Esophagus muscularis mucosa (tissue), 4 donors: ENCODE measurements around the gene PGAP3.

Experiments
- CTCF ChIP-seq, 3 experiments: fragments of 200-600 bp in 2 of 3; fragments of 450-650 bp in 1 of 3; sonication (generic) in 2 of 3; IDR thresholded peaks; one replicate each; pipeline ENCODE4 v1.5.1; 2017 to 2019; ENCODE audit warnings: antibody characterized with exemption in 3 of 3, mild to moderate bottlenecking in 2 of 3, moderate library complexity in 1 of 3
- EP300 ChIP-seq: sonication (generic); formaldehyde crosslinking; IDR thresholded peaks from one replicate; pipeline ENCODE4 v1.6.1; 2017; ENCODE audit warnings: antibody characterized with exemption
- POLR2A ChIP-seq: fragments of 450-650 bp; IDR thresholded peaks from one replicate; pipeline ENCODE4 v1.6.1; 2017; ENCODE audit warnings: antibody characterized with exemption, moderate library complexity, mild to moderate bottlenecking, low read depth
- POLR2AphosphoS5 ChIP-seq, 2 donors: sonication (generic); formaldehyde crosslinking; IDR thresholded peaks; one replicate each; pipeline ENCODE4 v1.6.1; 2017; ENCODE audit warnings: antibody characterized with exemption in 2 of 2

- TF ChIP-seq POLR2A (no peak), POLR2AphosphoS5 (IDR thresholded peaks at IDR 0.05) (no peak), CTCF (IDR thresholded peaks at IDR 0.05) (no peak), EP300 (no peak)
These were observed 44.7 kb upstream of the PGAP3 start for GRCh38 chr17:39732586-39732985.
